GM18870 (cell line): ENCODE results near the gene AGBL1.

Experiments used
- ATAC-seq: cut with Tn5 transposase; IDR thresholded peaks from one replicate; pipeline ENCODE4 v1.9.1; 2021; ENCODE audit warnings: moderate library complexity; ENCODE audit not compliant: unreplicated experiment

Gene AGBL1

GRCh38 chr15:86629409-86630356, 550.0 kb downstream of the AGBL1 start:
- no peak for ATAC-seq

- ATAC-seq: no peak
These were observed 551.3 kb downstream of the AGBL1 start for GRCh38 chr15:86630946-86631345.

- no peak for ATAC-seq
These were observed 554.5 kb downstream of the AGBL1 start for GRCh38 chr15:86634146-86634545.

- ATAC-seq: no peak
These were observed 555.4 kb downstream of the AGBL1 start for GRCh38 chr15:86634992-86635638.

- ATAC-seq: no peak
These were observed 564.7 kb downstream of the AGBL1 start for GRCh38 chr15:86644339-86644738.

GRCh38 chr15:86645925-86646500, 566.3 kb downstream of the AGBL1 start:
- ATAC-seq: no peak

GRCh38 chr15:86647810-86648440, 568.3 kb downstream of the AGBL1 start:
- ATAC-seq: no peak

GRCh38 chr15:86649277-86649676, 569.6 kb downstream of the AGBL1 start:
- no peak for ATAC-seq

- no peak for ATAC-seq
These were observed 570.4 kb downstream of the AGBL1 start for GRCh38 chr15:86650094-86650493.

- no peak for ATAC-seq
These were observed 573.9 kb downstream of the AGBL1 start for GRCh38 chr15:86653344-86654197.

- no peak for ATAC-seq
These were observed 574.8 kb downstream of the AGBL1 start for GRCh38 chr15:86654501-86654900.

- ATAC-seq: no peak
These were observed 577.6 kb downstream of the AGBL1 start for GRCh38 chr15:86657305-86657704.

GRCh38 chr15:86659724-86660411, 580.2 kb downstream of the AGBL1 start:
- no peak for ATAC-seq

GRCh38 chr15:86661580-86661979, 581.9 kb downstream of the AGBL1 start:
- ATAC-seq: no peak

- no peak for ATAC-seq
These were observed 583.6 kb downstream of the AGBL1 start for GRCh38 chr15:86663304-86663703.

- ATAC-seq: no peak
These were observed 584.3 kb downstream of the AGBL1 start for GRCh38 chr15:86663979-86664378.

- ATAC-seq: no peak
These were observed 584.9 kb downstream of the AGBL1 start for GRCh38 chr15:86664581-86664980.

- ATAC-seq: no peak
These were observed 596.3 kb downstream of the AGBL1 start for GRCh38 chr15:86676002-86676401.

- no peak for ATAC-seq
These were observed 597.6 kb downstream of the AGBL1 start for GRCh38 chr15:86677278-86677677.

- no peak for ATAC-seq
These were observed 605.6 kb downstream of the AGBL1 start for GRCh38 chr15:86685263-86685662.
